ENCODE data around the gene BAIAP2L2.

GRCh38 chr22:38087855-38088254 lies 22.6 kb downstream of the BAIAP2L2 start:
- TF ChIP-seq CTCF (IDR thresholded peaks at IDR 0.05) (no peak), ZFX (IDR thresholded peaks at IDR 0.05; ENCODE audit: borderline replicate concordance) (no peak)

Data from 22Rv1 (cell line).